ENCODE data around the gene PHKB. TPM values are rescaled to one million over a fixed set of nuclear protein-coding genes. Genes with fewer than 3 reads are reported as not detected.
"Not testable (repeated sequence)": the region's sequence is repeated elsewhere in the genome, so short reads cannot be mapped to it uniquely, and the experiment has no call there.

The PHKB gene
- total RNA-seq, 1 donor, result 104 TPM

GRCh38 chr16:47470211-47470610 is 9.1 kb downstream of the PHKB start:
- H3K4me3 ChIP-seq (ENCODE audit: low read depth, low read length), result no peak overlapping the region
- TF ChIP-seq CTCF (IDR thresholded peaks at IDR 0.05; ENCODE audit: insufficient read depth, low read depth, low read length), result no peak
- DNase-seq (ENCODE audit: low read depth), result no peak

GRCh38 chr16:47470810-47471209 is 9.7 kb downstream of the PHKB start:
- DNase-seq (ENCODE audit: low read depth), result no peak
- TF ChIP-seq CTCF (IDR thresholded peaks at IDR 0.05; ENCODE audit: insufficient read depth, low read depth, low read length), result no peak
- no peak overlapping the region for H3K4me3 ChIP-seq (ENCODE audit: low read depth, low read length)

- H3K4me3 ChIP-seq (ENCODE audit: low read depth, low read length); DNase-seq (ENCODE audit: low read depth): not testable (repeated sequence)
Measured at GRCh38 chr16:47473004-47473403, 11.9 kb downstream of the PHKB start.

GRCh38 chr16:47473792-47474191 is 12.7 kb downstream of the PHKB start:
- no peak overlapping the region for H3K4me3 ChIP-seq (ENCODE audit: low read depth, low read length)
- DNase-seq (ENCODE audit: low read depth), result no peak
- no peak for TF ChIP-seq CTCF (IDR thresholded peaks at IDR 0.05; ENCODE audit: insufficient read depth, low read depth, low read length)

- H3K4me3 ChIP-seq (ENCODE audit: low read depth, low read length), result no peak overlapping the region
- peak; percentile 48 for DNase-seq (ENCODE audit: low read depth)
- no peak for TF ChIP-seq CTCF (IDR thresholded peaks at IDR 0.05; ENCODE audit: insufficient read depth, low read depth, low read length)
Measured at GRCh38 chr16:47475786-47476185, 14.7 kb downstream of the PHKB start.

- DNase-seq (ENCODE audit: low read depth), result no peak
- no peak overlapping the region for H3K4me3 ChIP-seq (ENCODE audit: low read depth, low read length)
- TF ChIP-seq CTCF (IDR thresholded peaks at IDR 0.05; ENCODE audit: insufficient read depth, low read depth, low read length), result no peak
Measured at GRCh38 chr16:47476654-47477345, 15.7 kb downstream of the PHKB start.

GRCh38 chr16:47477679-47478078 is 16.5 kb downstream of the PHKB start:
- peak; percentile 28 for DNase-seq (ENCODE audit: low read depth)
- no peak for TF ChIP-seq CTCF (IDR thresholded peaks at IDR 0.05; ENCODE audit: insufficient read depth, low read depth, low read length)

More at GRCh38 chr16:47477679-47478078, 16.5 kb downstream of the PHKB start:
- no peak overlapping the region for H3K4me3 ChIP-seq (ENCODE audit: low read depth, low read length)
